Naive thymus-derived CD4-positive, alpha-beta T cell (primary cell): ENCODE results near the gene GARIN5B. TPM values are rescaled to one million over a fixed set of nuclear protein-coding genes. Genes with fewer than 3 reads are reported as not detected.
"Not testable (repeated sequence)": the region's sequence is repeated elsewhere in the genome, so short reads cannot be mapped to it uniquely, and the experiment has no call there.

Experiments used
- ATAC-seq: fragments of 150-1000 bp; cut with Tn5 transposase; 2 replicates; pipeline ENCODE4 v1.10.0; 2021; ENCODE audit warnings: mild to moderate bottlenecking, moderate library complexity
- CTCF ChIA-PET: fragments of 350-600 bp; sonication (Branson Sonifier 250); formaldehyde crosslinking; loops from one replicate; lab custom pipeline; 2021; ENCODE audit warnings: antibody characterized with exemption; lab: Charles Lee
- POLR2A ChIA-PET: fragments of 350-600 bp; sonication (Branson Sonifier 250); formaldehyde crosslinking; loops from one replicate; lab custom pipeline; 2021; ENCODE audit warnings: antibody characterized with exemption, inconsistent platforms; lab: Charles Lee
- DNase-seq, 9 donors: peaks; one replicate each; pipeline versions ENCODE4 v3.0.0 to v3.0.0-alpha.2; 2020 to 2022; ENCODE audit warnings: mixed read lengths in 1 of 9
- H3K27ac ChIP-seq: one replicate; pipeline ENCODE4 v1.7.0; 2013; ENCODE audit warnings: mild to moderate bottlenecking, low read depth, low read length, moderate library complexity
- H3K27me3 ChIP-seq, 2 donors: one replicate each; pipeline ENCODE4 v1.7.0; 2013; ENCODE audit warnings: low read length in 2 of 2, mild to moderate bottlenecking in 2 of 2, moderate library complexity in 2 of 2; ENCODE audit not compliant: control insufficient read depth in 2 of 2, insufficient read depth in 2 of 2
- H3K36me3 ChIP-seq, 3 experiments: 1 replicate in 2 of 3; 2 replicates in 1 of 3; pipeline ENCODE4 v1.7.0; 2013; ENCODE audit warnings: low read length in 3 of 3, mild to moderate bottlenecking in 3 of 3, moderate library complexity in 1 of 3; ENCODE audit not compliant: insufficient read depth in 3 of 3, control insufficient read depth in 2 of 3
- H3K4me1 ChIP-seq, 2 donors: one replicate each; pipeline ENCODE4 v1.7.0; 2013; ENCODE audit warnings: low read length in 2 of 2, mild to moderate bottlenecking in 2 of 2, moderate library complexity in 1 of 2; ENCODE audit not compliant: control insufficient read depth in 2 of 2, insufficient read depth in 2 of 2
- H3K4me3 ChIP-seq: 2 replicates; pipeline ENCODE4 v1.7.0; 2013; ENCODE audit warnings: mild to moderate bottlenecking, low read length
- H3K9me3 ChIP-seq, 3 experiments: 1 replicate in 2 of 3; 2 replicates in 1 of 3; pipeline ENCODE4 v1.7.0; 2013; ENCODE audit warnings: low read length in 3 of 3; ENCODE audit not compliant: control insufficient read depth in 2 of 3
- H3K27ac Mint-ChIP-seq, 9 donors: one replicate each; pipeline ENCODE4 v1.8.0; 2020 to 2022; ENCODE audit warnings: mixed read lengths in 9 of 9, mild to moderate bottlenecking in 8 of 9, moderate library complexity in 5 of 9, inconsistent platforms in 2 of 9
- H3K27me3 Mint-ChIP-seq, 5 donors: one replicate each; pipeline ENCODE4 v1.8.0; 2021 to 2022; ENCODE audit warnings: mixed read lengths in 5 of 5, mild to moderate bottlenecking in 1 of 5
- H3K36me3 Mint-ChIP-seq, 5 donors: one replicate each; pipeline ENCODE4 v1.8.0; 2020 to 2022; ENCODE audit warnings: mixed read lengths in 5 of 5, mild to moderate bottlenecking in 3 of 5, inconsistent platforms in 1 of 5
- H3K4me1 Mint-ChIP-seq, 7 donors: one replicate each; pipeline ENCODE4 v1.8.0; 2020 to 2022; ENCODE audit warnings: mixed read lengths in 7 of 7, mild to moderate bottlenecking in 3 of 7, inconsistent platforms in 1 of 7
- H3K4me3 Mint-ChIP-seq, 10 donors: one replicate each; pipeline ENCODE4 v1.8.0; 2020 to 2022; ENCODE audit warnings: mild to moderate bottlenecking in 10 of 10, mixed read lengths in 10 of 10, moderate library complexity in 6 of 10, inconsistent platforms in 2 of 10
- H3K9me3 Mint-ChIP-seq, 11 donors: one replicate each; pipeline ENCODE4 v1.8.0; 2020 to 2022; ENCODE audit warnings: mixed read lengths in 11 of 11, mild to moderate bottlenecking in 4 of 11, inconsistent platforms in 1 of 11, moderate library complexity in 1 of 11
- intact Hi-C, 2 donors: fragments of 100-400 bp; cut with micrococcal nuclease; formaldehyde crosslinking; loops; one replicate each; pipeline ENCODE4 v1.15.1; 2023
- polyA plus RNA-seq, 2 donors: library from polyadenylated mRNA; unstranded; fragments of 300-500 nt; fragmentation: Illumina TruSeq; gene quantifications; one replicate each; pipeline ENCODE4 v1.2.3, GENCODE V29; 2021
- total RNA-seq, 6 experiments: library from RNA in 5 of 6; stranded (reverse) in 5 of 6; gene quantifications; 1 replicate in 5 of 6; 2 replicates in 1 of 6; pipeline ENCODE4 v1.2.3 and lab custom pipeline; 2021 to 2026

Gene GARIN5B
- total and polyA plus RNA-seq, 7 experiments from 2014 or later, result not detected

DNA sequence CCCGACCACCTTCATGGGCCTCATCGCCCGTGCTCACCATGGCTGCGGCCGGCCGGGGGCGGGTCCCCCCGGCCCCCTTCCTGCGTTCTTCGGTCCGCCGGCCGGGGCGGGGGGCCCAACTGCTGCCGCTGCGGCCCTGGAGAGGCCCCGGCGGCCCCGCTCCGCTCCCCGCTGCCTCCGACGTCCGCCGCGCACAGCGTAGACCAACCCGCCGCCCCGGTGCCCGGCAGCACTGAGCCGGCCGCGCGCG lies 44.4 kb upstream of the GARIN5B start, which contains the start of gene UBE2S:
Gene UBE2S (minus strand): TSS at position 239 of the 250 bp plus-strand sequence. CDS start 199 bp downstream, at position 40.
- Histone ChIP-seq H3K4me1 (peaks cover 17 to 24% of the 10 kb centered on the region in 2 donors), H3K27ac (peak within 1 kb of the TSS; percentile 96), H3K36me3 (peaks cover 0 to 29% (median 0%) of the 10 kb centered on the region in 3 experiments), H3K4me3 (peak within 1 kb of the TSS; percentile 89)
- ChIA-PET POLR2A (interaction anchor here (0.6 to 5.3 kb wide), 16 partner anchors 10 to 192 kb away, joined by 4 to 82 read pairs (median 6); partner anchors contain the start of genes FIZ1, HSPBP1, ISOC2 and RPL28), CTCF (interaction anchor here (1.0 kb wide), 1 partner anchor 267 kb away, joined by 3 read pairs; no protein-coding TSS in a partner anchor)
- peaks cover 0 to 12% (median 0%) of the 10 kb centered on the region in 5 donors for H3K27me3 Mint-ChIP-seq
- not testable (repeated sequence) for ATAC-seq, H3K27me3 ChIP-seq, DNase-seq, H3K9me3 ChIP-seq
- peak within 1 kb of the TSS; percentile 86 to 97 (median 92) for H3K4me3 Mint-ChIP-seq
- peaks cover 0 to 14% (median 4%) of the 10 kb centered on the region in 11 donors for H3K9me3 Mint-ChIP-seq
- peaks cover 21 to 36% (median 26%) of the 10 kb centered on the region in 7 donors for H3K4me1 Mint-ChIP-seq
- peak within 1 kb of the TSS; percentile 93 to 100 (median 99) for H3K27ac Mint-ChIP-seq
- intact Hi-C loops, result loop anchor here (1.0 to 5.0 kb wide), 5 partner anchors 105 to 345 kb away; partner anchors contain the start of gene RDH13 (in 1 of the 2)
- peaks cover 0 to 45% (median 13%) of the 10 kb centered on the region in 5 donors for H3K36me3 Mint-ChIP-seq

GRCh38 chr19:55406826-55407549 lies 43.9 kb upstream of the GARIN5B start:
- H3K27me3 ChIP-seq, result no peaks in the 10 kb centered on the region
- H3K4me3 Mint-ChIP-seq, result peak overlapping the region; percentile 82 to 97 (median 89)
- peak overlapping the region; percentile 96 for H3K27ac ChIP-seq
- H3K27ac Mint-ChIP-seq, result peak overlapping the region; percentile 75 to 100 (median 89)
- peaks cover 0 to 9% (median 0%) of the 10 kb centered on the region in 3 experiments for H3K9me3 ChIP-seq
- peaks cover 0 to 46% (median 15%) of the 10 kb centered on the region in 5 donors for H3K36me3 Mint-ChIP-seq
- CTCF ChIA-PET, result interaction anchor here (1.0 kb wide), 1 partner anchor 266 kb away, joined by 3 read pairs; no protein-coding TSS in a partner anchor
- H3K4me1 Mint-ChIP-seq, result peaks cover 21 to 36% (median 29%) of the 10 kb centered on the region in 7 donors
- intact Hi-C loops, result loop anchor here (1.0 to 5.0 kb wide), 5 partner anchors 105 to 345 kb away; partner anchors contain the start of gene RDH13 (in 1 of the 2)
- peaks cover 0 to 12% (median 0%) of the 10 kb centered on the region in 5 donors for H3K27me3 Mint-ChIP-seq
- H3K9me3 Mint-ChIP-seq, result peaks cover 0 to 14% (median 4%) of the 10 kb centered on the region in 11 donors
- DNase-seq (peak in 2 of 9 donors; percentile 23 to 39), ATAC-seq (no peak)
- H3K4me3 ChIP-seq, result peak overlapping the region; percentile 89
- POLR2A ChIA-PET, result interaction anchor here (0.6 to 5.3 kb wide), 15 partner anchors 10 to 192 kb away, joined by 4 to 82 read pairs (median 7); partner anchors contain the start of genes FIZ1, HSPBP1, ISOC2 and RPL28
- peaks cover 17 to 24% of the 10 kb centered on the region in 2 donors for H3K4me1 ChIP-seq
- H3K36me3 ChIP-seq, result peaks cover 0 to 34% (median 2%) of the 10 kb centered on the region in 3 experiments

DNA sequence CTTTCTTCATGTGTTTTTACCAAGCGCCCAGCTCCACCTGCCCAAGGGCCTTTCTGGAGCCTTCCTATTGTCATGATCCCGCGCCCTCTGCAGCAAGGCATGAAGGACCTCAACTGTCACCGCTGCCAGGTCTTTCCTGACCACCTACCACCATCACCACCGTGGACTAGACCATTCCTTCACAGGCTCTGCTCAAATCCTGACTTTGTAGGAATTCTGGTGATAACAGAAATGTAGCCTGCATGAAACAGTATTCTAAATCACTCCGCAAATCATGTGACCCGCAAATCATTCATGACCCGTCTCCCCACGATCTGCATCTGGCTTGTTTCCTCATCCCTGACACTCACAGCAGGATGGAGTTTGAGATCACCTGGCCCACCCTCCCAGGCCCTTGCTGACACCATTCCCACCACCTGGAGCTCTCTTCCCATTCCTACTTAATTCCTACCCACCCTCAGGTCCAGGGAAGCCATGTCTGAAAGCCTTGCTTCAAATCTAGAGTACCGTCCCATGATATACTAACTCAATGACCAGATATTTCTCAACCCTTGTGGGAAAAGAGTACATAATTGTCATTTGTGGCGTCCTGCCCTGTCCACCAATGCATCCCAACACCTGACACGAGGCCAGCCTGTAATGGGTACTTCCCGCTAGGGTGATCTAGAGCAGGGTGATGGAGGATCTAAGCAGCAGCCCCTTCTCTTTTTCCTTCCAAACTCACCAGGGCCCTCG lies 43.2 kb upstream of the GARIN5B start:
- H3K4me3 ChIP-seq, result peak overlapping the region; percentile 89
- ATAC-seq, result no peak
- intact Hi-C loops, result loop anchor here (5.0 kb wide), 4 partner anchors 104 to 344 kb away; partner anchors contain the start of gene RDH13 (in 1 of the 2)
- peaks cover 17 to 24% of the 10 kb centered on the region in 2 donors for H3K4me1 ChIP-seq
- DNase-seq, result no peak
- H3K36me3 ChIP-seq, result peaks cover 0 to 40% (median 2%) of the 10 kb centered on the region in 3 experiments
- Mint-ChIP-seq H3K27ac (peak overlapping the region; percentile 37 to 100 (median 77)), H3K4me3 (peak overlapping the region; percentile 82 to 97 (median 89)), H3K9me3 (peaks cover 0 to 14% (median 3%) of the 10 kb centered on the region in 11 donors), H3K27me3 (peaks cover 0 to 5% (median 0%) of the 10 kb centered on the region in 5 donors), H3K36me3 (peaks cover 0 to 44% (median 18%) of the 10 kb centered on the region in 5 donors), H3K4me1 (peaks cover 21 to 36% (median 29%) of the 10 kb centered on the region in 7 donors)
- peaks cover 0 to 9% (median 0%) of the 10 kb centered on the region in 3 experiments for H3K9me3 ChIP-seq
- no peaks in the 10 kb centered on the region for H3K27me3 ChIP-seq
- ChIA-PET CTCF (interaction anchor here (0.8 to 1.2 kb wide), 2 partner anchors 98 to 265 kb away, joined by 5 to 7 read pairs; no protein-coding TSS in a partner anchor), POLR2A (interaction anchor here (0.8 to 5.3 kb wide), 7 partner anchors 12 to 105 kb away, joined by 3 to 82 read pairs (median 5); partner anchors contain the start of genes ISOC2, RPL28, TMEM238 and ZNF628)
- peak overlapping the region; percentile 96 for H3K27ac ChIP-seq

DNA sequence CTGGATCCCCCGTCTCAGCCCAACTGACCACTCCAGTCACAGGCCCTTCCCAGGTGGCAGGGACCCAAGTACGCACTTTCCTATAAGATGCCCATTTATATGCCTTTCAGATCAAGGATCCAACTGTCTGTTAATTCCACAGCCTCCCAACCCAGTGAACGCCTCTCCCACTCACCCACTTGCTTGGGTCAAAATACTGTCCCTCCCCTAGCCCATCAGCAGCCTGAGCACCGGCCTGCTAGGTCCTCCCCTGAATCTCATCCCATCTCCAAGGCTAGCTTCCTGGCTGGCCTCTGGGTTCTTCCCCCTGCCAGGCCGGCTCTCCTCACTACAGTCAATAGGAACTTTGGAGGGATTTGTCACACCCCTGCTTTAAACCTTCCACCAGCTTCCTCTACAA lies 42.6 kb upstream of the GARIN5B start:
- no peak overlapping the region for H3K27ac ChIP-seq
- Mint-ChIP-seq H3K27me3 (peaks cover 0 to 3% (median 0%) of the 10 kb centered on the region in 5 donors), H3K36me3 (peaks cover 0 to 45% (median 18%) of the 10 kb centered on the region in 5 donors), H3K4me3 (peak overlapping the region in 9 of 10 donors; percentile 60 to 95 (median 87)), H3K27ac (peak overlapping the region in 8 of 9 donors; percentile 11 to 100 (median 76)), H3K4me1 (peaks cover 21 to 36% (median 29%) of the 10 kb centered on the region in 7 donors), H3K9me3 (peaks cover 0 to 13% (median 2%) of the 10 kb centered on the region in 11 donors)
- H3K36me3 ChIP-seq, result peaks cover 0 to 45% (median 2%) of the 10 kb centered on the region in 3 experiments
- no peak overlapping the region for H3K4me3 ChIP-seq
- no peak for ATAC-seq
- POLR2A ChIA-PET, result interaction anchor here (0.8 to 5.3 kb wide), 5 partner anchors 11 to 104 kb away, joined by 3 to 82 read pairs (median 5); partner anchors contain the start of genes RPL28 and ZNF628
- peaks cover 0 to 9% (median 0%) of the 10 kb centered on the region in 3 experiments for H3K9me3 ChIP-seq
- no peaks in the 10 kb centered on the region for H3K27me3 ChIP-seq
- no peak for DNase-seq
- peaks cover 17 to 24% of the 10 kb centered on the region in 2 donors for H3K4me1 ChIP-seq
- intact Hi-C loops, result loop anchor here (5.0 kb wide), 4 partner anchors 103 to 343 kb away; partner anchors contain the start of gene RDH13 (in 1 of the 2)
- CTCF ChIA-PET, result interaction anchor here (0.6 to 1.2 kb wide), 3 partner anchors 98 to 264 kb away, joined by 3 to 7 read pairs (median 5); no protein-coding TSS in a partner anchor

DNA sequence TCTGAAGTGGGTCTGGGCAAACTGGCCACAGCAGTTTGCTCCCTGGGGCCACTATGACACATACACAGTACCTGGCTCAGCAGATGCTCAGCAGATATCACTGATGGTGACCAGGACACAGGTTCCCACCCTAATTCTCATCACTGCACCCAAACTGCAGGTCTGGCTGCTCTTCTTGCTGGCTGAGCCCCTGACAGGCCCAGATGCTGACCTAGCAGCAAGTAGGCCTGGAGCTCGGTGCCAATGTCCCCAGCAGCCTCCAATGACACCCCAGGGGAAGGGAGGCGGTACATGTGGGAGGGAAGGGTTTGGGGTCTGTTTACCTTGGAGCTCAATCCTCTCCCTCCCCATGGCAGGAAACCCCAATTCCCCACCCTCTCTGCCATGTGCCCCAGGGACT lies 39.4 kb upstream of the GARIN5B start:
- ATAC-seq (no peak), DNase-seq (no peak)
- peaks cover 13 to 51% (median 20%) of the 10 kb centered on the region in 7 donors for H3K4me1 Mint-ChIP-seq
- peaks cover 0 to 30% (median 18%) of the 10 kb centered on the region in 5 donors for H3K36me3 Mint-ChIP-seq
- no peak overlapping the region for H3K4me3 Mint-ChIP-seq
- H3K27me3 Mint-ChIP-seq, result no peaks in the 10 kb centered on the region
- H3K9me3 Mint-ChIP-seq, result no peaks in the 10 kb centered on the region
- Histone ChIP-seq H3K4me1 (peaks cover 12 to 17% of the 10 kb centered on the region in 2 donors), H3K27me3 (no peaks in the 10 kb centered on the region), H3K36me3 (peaks cover 0 to 49% (median 2%) of the 10 kb centered on the region in 3 experiments), H3K27ac (no peak overlapping the region), H3K4me3 (no peak overlapping the region), H3K9me3 (no peaks in the 10 kb centered on the region)
- ChIA-PET POLR2A (interaction anchor here (0.7 to 1.0 kb wide), 3 partner anchors 9 to 165 kb away, joined by 3 read pairs; no protein-coding TSS in a partner anchor), CTCF (interaction anchor here (0.7 kb wide), 1 partner anchor 199 kb away, joined by 4 read pairs; no protein-coding TSS in a partner anchor)
- intact Hi-C loops, result no loop called here
- no peak overlapping the region for H3K27ac Mint-ChIP-seq
